Astrocyte of the spinal cord (primary cell): ENCODE results near the gene RBMS3.
"Not testable (repeated sequence)": the region's sequence is repeated elsewhere in the genome, so short reads cannot be mapped to it uniquely, and the experiment has no call there.

Experiments
- DNase-seq: peaks from one replicate; pipeline ENCODE4 v3.0.0; 2011; ENCODE audit warnings: low read depth, low spot score
- H3K4me3 ChIP-seq: 2 replicates; pipeline ENCODE4 v1.5.1; 2011; ENCODE audit warnings: low read depth, mild to moderate bottlenecking, low read length, moderate library complexity
- CTCF ChIP-seq: IDR thresholded peaks from 2 replicates; pipeline ENCODE4 v1.5.1; 2012; ENCODE audit warnings: low read depth, mild to moderate bottlenecking, low read length, inconsistent platforms
- in situ Hi-C: cut with HindIII; loops from 2 replicates; pipeline ENCODE4 v1.10.0; 2017; ENCODE audit warnings: low sequenced_read_pairs

Gene RBMS3

GRCh38 chr3:29280404-29281093 lies at the start of gene RBMS3:
Gene RBMS3 (plus strand): TSS chr3:29281071.
- H3K4me3 ChIP-seq, result peak within 1 kb of the TSS; percentile 82
- DNase-seq, result peak; percentile 97
- in situ Hi-C loops, result no loop called here
- TF ChIP-seq CTCF, result peak; percentile 61

- peak; percentile 62 for DNase-seq
- in situ Hi-C loops, H3K4me3 ChIP-seq: not testable (repeated sequence)
These were observed 47.7 kb upstream of the RBMS3 start for GRCh38 chr3:29233126-29233525.

GRCh38 chr3:29236146-29236840 lies 44.6 kb upstream of the RBMS3 start:
- H3K4me3 ChIP-seq, result no peak overlapping the region
- in situ Hi-C loops, result no loop called here
- TF ChIP-seq CTCF, result no peak
- no peak for DNase-seq

- TF ChIP-seq CTCF, result no peak
- peak; percentile 15 for DNase-seq
- in situ Hi-C loops, result no loop called here
These were observed 41.5 kb upstream of the RBMS3 start for GRCh38 chr3:29239376-29239775.

GRCh38 chr3:29240248-29240647 lies 40.6 kb upstream of the RBMS3 start:
- TF ChIP-seq CTCF, result no peak
- peak; percentile 58 for DNase-seq
- in situ Hi-C loops, result no loop called here
- no peak overlapping the region for H3K4me3 ChIP-seq

More at GRCh38 chr3:29239376-29239775, 41.5 kb upstream of the RBMS3 start:
- H3K4me3 ChIP-seq, result no peak overlapping the region

- in situ Hi-C loops, result no loop called here
- H3K4me3 ChIP-seq, result no peak overlapping the region
- no peak for DNase-seq
- TF ChIP-seq CTCF, result no peak
These were observed 40.0 kb upstream of the RBMS3 start for GRCh38 chr3:29240887-29241286.

GRCh38 chr3:29241855-29242254 lies 39.0 kb upstream of the RBMS3 start:
- no peak for TF ChIP-seq CTCF

More at GRCh38 chr3:29241855-29242254, 39.0 kb upstream of the RBMS3 start:
- in situ Hi-C loops, result no loop called here
- H3K4me3 ChIP-seq, result no peak overlapping the region
- no peak for DNase-seq
